COLO668 (cell line): ENCODE data around the gene PKHD1.

ENCODE experiments used
- DNase-seq: peaks from one replicate; lab custom pipeline; 2025; ENCODE audit not compliant: unreplicated experiment; lab: John Stamatoyannopoulos, UW

The PKHD1 gene

GRCh38 chr6:51812231-51812630 is 275.2 kb downstream of the PKHD1 start:
- no peak for DNase-seq

- DNase-seq = no peak
Observed at GRCh38 chr6:51805517-51805916, 281.9 kb downstream of the PKHD1 start.

- no peak for DNase-seq
Observed at GRCh38 chr6:51800603-51801002, 286.8 kb downstream of the PKHD1 start.

GRCh38 chr6:51793393-51793792 is 294.0 kb downstream of the PKHD1 start:
- DNase-seq = no peak

GRCh38 chr6:51792273-51793030 is 295.0 kb downstream of the PKHD1 start:
- no peak for DNase-seq

- no peak for DNase-seq
Observed at GRCh38 chr6:51790946-51791345, 296.5 kb downstream of the PKHD1 start.

GRCh38 chr6:51788121-51788520 is 299.3 kb downstream of the PKHD1 start:
- no peak for DNase-seq

- no peak for DNase-seq
Observed at GRCh38 chr6:51778666-51779065, 308.7 kb downstream of the PKHD1 start.

GRCh38 chr6:51777618-51778017 is 309.8 kb downstream of the PKHD1 start:
- DNase-seq = no peak

- DNase-seq = no peak
Observed at GRCh38 chr6:51775942-51776860, 311.2 kb downstream of the PKHD1 start.

- no peak for DNase-seq
Observed at GRCh38 chr6:51768087-51768486, 319.3 kb downstream of the PKHD1 start.

GRCh38 chr6:51765230-51765629 is 322.2 kb downstream of the PKHD1 start:
- no peak for DNase-seq

- peak; percentile 6 for DNase-seq
Observed at GRCh38 chr6:51753635-51754034, 333.8 kb downstream of the PKHD1 start.

- no peak for DNase-seq
Observed at GRCh38 chr6:51743999-51744398, 343.4 kb downstream of the PKHD1 start.

GRCh38 chr6:51740658-51741057 is 346.8 kb downstream of the PKHD1 start:
- no peak for DNase-seq

GRCh38 chr6:51738614-51739013 is 348.8 kb downstream of the PKHD1 start:
- no peak for DNase-seq

GRCh38 chr6:51737580-51738360 is 349.6 kb downstream of the PKHD1 start:
- no peak for DNase-seq

- no peak for DNase-seq
Observed at GRCh38 chr6:51725155-51725554, 362.3 kb downstream of the PKHD1 start.

- DNase-seq = no peak
Observed at GRCh38 chr6:51720327-51720726, 367.1 kb downstream of the PKHD1 start.

- no peak for DNase-seq
Observed at GRCh38 chr6:51719297-51719696, 368.1 kb downstream of the PKHD1 start.

- DNase-seq = no peak
Observed at GRCh38 chr6:51718533-51718932, 368.9 kb downstream of the PKHD1 start.
